ENCODE data around the gene RNF2. TPM values are rescaled to one million over a fixed set of nuclear protein-coding genes. Genes with fewer than 3 reads are reported as not detected.

The RNF2 gene
- total and polyA plus RNA-seq, 8 donors, result 2.2 to 12.7 (median 8.6) TPM

DNA sequence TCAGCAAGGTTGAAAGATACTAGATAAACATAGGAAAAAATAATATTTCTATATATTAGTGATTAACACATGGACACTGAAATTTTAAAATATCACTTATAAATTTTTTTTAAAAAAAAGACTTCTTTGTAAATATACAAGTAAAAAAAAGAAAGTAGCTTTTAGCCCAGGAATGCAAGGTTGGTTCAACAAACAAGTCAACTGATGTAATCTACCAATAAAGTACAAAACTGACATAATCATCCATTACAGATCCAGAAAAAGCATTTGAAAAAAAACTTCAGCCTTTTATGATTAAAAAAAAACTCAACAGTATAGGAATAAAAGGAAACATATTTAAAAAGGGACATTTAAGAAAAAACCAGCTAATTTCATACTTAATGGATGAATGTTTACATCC, 63.0 kb downstream of the RNF2 start:
- TF ChIP-seq, protein P1, sequence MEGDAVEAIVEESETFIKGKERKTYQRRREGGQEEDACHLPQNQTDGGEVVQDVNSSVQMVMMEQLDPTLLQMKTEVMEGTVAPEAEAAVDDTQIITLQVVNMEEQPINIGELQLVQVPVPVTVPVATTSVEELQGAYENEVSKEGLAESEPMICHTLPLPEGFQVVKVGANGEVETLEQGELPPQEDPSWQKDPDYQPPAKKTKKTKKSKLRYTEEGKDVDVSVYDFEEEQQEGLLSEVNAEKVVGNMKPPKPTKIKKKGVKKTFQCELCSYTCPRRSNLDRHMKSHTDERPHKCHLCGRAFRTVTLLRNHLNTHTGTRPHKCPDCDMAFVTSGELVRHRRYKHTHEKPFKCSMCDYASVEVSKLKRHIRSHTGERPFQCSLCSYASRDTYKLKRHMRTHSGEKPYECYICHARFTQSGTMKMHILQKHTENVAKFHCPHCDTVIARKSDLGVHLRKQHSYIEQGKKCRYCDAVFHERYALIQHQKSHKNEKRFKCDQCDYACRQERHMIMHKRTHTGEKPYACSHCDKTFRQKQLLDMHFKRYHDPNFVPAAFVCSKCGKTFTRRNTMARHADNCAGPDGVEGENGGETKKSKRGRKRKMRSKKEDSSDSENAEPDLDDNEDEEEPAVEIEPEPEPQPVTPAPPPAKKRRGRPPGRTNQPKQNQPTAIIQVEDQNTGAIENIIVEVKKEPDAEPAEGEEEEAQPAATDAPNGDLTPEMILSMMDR (IDR thresholded peaks at IDR 0.05), result no peak
- ATAC-seq, result no peak
- intact Hi-C loops (cut with DNase I), result no loop called here
- Histone ChIP-seq H3K9me3 (no peaks in the 10 kb centered on the region), H3K27ac (no peak overlapping the region), H3K4me3 (no peak overlapping the region), H3K27me3 (no peaks in the 10 kb centered on the region), H3K4me1 (no peaks in the 10 kb centered on the region), H3K36me3 (no peaks in the 10 kb centered on the region)
- no peak for DNase-seq
- no peak for FAIRE-seq

GRCh38 chr1:185110145-185110544, 64.8 kb downstream of the RNF2 start:
- no peak overlapping the region for H3K27ac ChIP-seq
- H3K4me3 ChIP-seq, result no peak overlapping the region
- no peaks in the 10 kb centered on the region for H3K36me3 ChIP-seq
- no peak for ATAC-seq
- TF ChIP-seq, protein P1 (IDR thresholded peaks at IDR 0.05), result no peak
- no peaks in the 10 kb centered on the region for H3K9me3 ChIP-seq
- intact Hi-C loops (cut with DNase I), result no loop called here
- H3K4me1 ChIP-seq, result no peaks in the 10 kb centered on the region
- no peak for FAIRE-seq
- DNase-seq, result no peak
- H3K27me3 ChIP-seq, result no peaks in the 10 kb centered on the region

DNA sequence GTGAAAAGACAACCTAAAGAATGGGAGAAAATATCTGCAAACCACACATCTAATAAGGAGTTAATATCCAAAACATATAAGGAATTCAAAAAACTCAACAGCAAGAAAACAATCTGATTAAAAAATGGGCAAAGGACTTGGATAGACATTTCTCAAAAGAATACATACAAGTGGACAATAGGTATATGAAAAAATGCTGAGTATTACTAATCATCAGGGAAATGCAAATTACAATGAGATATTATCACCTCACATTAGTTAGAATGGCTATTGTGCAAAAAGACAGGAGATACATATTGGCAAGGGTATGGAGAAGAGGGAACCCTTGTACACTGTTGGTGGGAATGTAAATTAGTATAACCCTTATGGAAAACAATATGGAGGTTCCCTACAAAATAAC, 66.5 kb downstream of the RNF2 start:
- Histone ChIP-seq H3K4me1 (no peaks in the 10 kb centered on the region), H3K27me3 (no peaks in the 10 kb centered on the region), H3K9me3 (no peaks in the 10 kb centered on the region), H3K4me3 (no peak overlapping the region), H3K27ac (no peak overlapping the region), H3K36me3 (no peaks in the 10 kb centered on the region)
- TF ChIP-seq, protein P1 (IDR thresholded peaks at IDR 0.05), result no peak
- FAIRE-seq (no peak), ATAC-seq (no peak), DNase-seq (no peak)
- intact Hi-C loops (cut with DNase I), result no loop called here

DNA sequence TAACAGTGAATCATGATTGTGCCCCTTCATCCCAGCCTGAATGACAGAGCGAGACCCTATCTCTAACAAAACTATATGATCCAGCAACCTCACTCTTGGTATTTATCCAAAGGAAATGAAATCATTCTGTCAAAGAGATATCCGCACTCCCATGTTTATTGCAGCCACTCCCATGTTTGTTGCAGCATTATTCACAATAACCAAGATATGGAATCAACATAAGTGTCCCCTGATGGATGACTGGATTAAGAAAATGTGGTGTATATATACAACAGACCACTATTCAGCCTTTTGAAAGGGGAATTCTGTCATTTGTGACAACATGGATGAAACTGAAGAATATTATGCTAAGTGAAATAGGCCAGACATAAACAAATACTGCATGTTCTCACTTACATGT, 67.0 kb downstream of the RNF2 start:
- intact Hi-C loops (cut with DNase I), result no loop called here
- H3K9me3 ChIP-seq, result no peaks in the 10 kb centered on the region
- TF ChIP-seq, protein P1 (IDR thresholded peaks at IDR 0.05), result no peak
- 91 to 96% methylated on average over 2 of the region's 2 CpGs for WGBS, 2 donors
- no peak overlapping the region for H3K27ac ChIP-seq
- H3K36me3 ChIP-seq, result no peaks in the 10 kb centered on the region
- DNase-seq (no peak), FAIRE-seq (no peak), ATAC-seq (no peak)
- H3K4me1 ChIP-seq, result no peaks in the 10 kb centered on the region
- H3K27me3 ChIP-seq, result no peaks in the 10 kb centered on the region
- H3K4me3 ChIP-seq, result no peak overlapping the region

DNA sequence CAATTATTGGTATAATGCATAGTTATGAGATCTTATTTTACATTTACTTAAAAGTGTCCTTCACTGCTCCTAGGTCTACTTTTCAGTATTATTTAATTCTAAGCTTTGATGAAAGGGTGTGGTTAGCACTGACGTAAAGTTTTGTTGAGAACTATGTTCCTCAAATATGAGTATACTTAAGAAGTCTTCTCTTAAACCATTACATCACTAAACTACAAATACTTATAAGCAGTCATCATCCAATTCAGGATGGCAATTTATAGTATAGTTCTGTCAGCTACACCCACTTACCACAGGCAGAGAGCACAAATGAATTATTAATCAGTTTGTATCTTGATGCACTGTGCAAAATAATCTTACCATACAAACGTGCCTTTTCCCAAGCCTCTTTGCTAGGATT, 84.3 kb downstream of the RNF2 start:
- 71 to 78% methylated on average over 2 of the region's 2 CpGs for WGBS, 2 donors
- H3K4me3 ChIP-seq, result no peak overlapping the region
- no peaks in the 10 kb centered on the region for H3K4me1 ChIP-seq
- no peak overlapping the region for H3K27ac ChIP-seq
- TF ChIP-seq, protein P1 (IDR thresholded peaks at IDR 0.05), result no peak
- peaks cover 0 to 30% (median 4%) of the 10 kb centered on the region in 3 donors for H3K36me3 ChIP-seq
- DNase-seq (no peak), FAIRE-seq (no peak), ATAC-seq (no peak)
- intact Hi-C loops (cut with DNase I), result no loop called here
- H3K9me3 ChIP-seq, result no peaks in the 10 kb centered on the region
- no peaks in the 10 kb centered on the region for H3K27me3 ChIP-seq
